Activated CD8-positive, alpha-beta T cell treated with anti-CD3 and anti-CD28 coated beads for 36 hours (primary cell): Measurements from ENCODE around the gene PLEK2. TPM values are rescaled to one million over a fixed set of nuclear protein-coding genes. Genes with fewer than 3 reads are reported as not detected.

Source experiments
- ATAC-seq: fragments of 200-7000 bp; cut with Tn5 transposase; one replicate; pipeline ENCODE4 v1.10.0; 2021; ENCODE audit warnings: mild to moderate bottlenecking, moderate library complexity
- CTCF ChIA-PET: fragments of 350-600 bp; sonication (Branson Sonifier 250); formaldehyde crosslinking; loops from one replicate; lab custom pipeline; 2021; ENCODE audit warnings: antibody characterized with exemption; lab: Charles Lee
- POLR2A ChIA-PET: fragments of 350-600 bp; sonication (Branson Sonifier 250); formaldehyde crosslinking; loops from one replicate; lab custom pipeline; 2021; ENCODE audit warnings: antibody characterized with exemption; lab: Charles Lee
- DNase-seq: peaks from one replicate; pipeline ENCODE4 v3.0.0-alpha.2; 2020
- H3K27ac Mint-ChIP-seq: one replicate; pipeline ENCODE4 v1.8.0; 2021; ENCODE audit warnings: mild to moderate bottlenecking, mixed read lengths
- H3K27me3 Mint-ChIP-seq: one replicate; pipeline ENCODE4 v1.8.0; 2021; ENCODE audit warnings: mixed read lengths
- H3K36me3 Mint-ChIP-seq: one replicate; pipeline ENCODE4 v1.8.0; 2021; ENCODE audit warnings: low read depth, mixed read lengths
- H3K4me1 Mint-ChIP-seq: one replicate; pipeline ENCODE4 v1.8.0; 2021; ENCODE audit warnings: low read depth, mixed read lengths
- H3K4me3 Mint-ChIP-seq: one replicate; pipeline ENCODE4 v1.8.0; 2021; ENCODE audit warnings: mild to moderate bottlenecking, moderate library complexity, mixed read lengths
- H3K9me3 Mint-ChIP-seq: one replicate; pipeline ENCODE4 v1.8.0; 2021; ENCODE audit warnings: mixed read lengths
- intact Hi-C: fragments of 100-400 bp; cut with micrococcal nuclease; formaldehyde crosslinking; loops from one replicate; pipeline ENCODE4 v1.10.0; 2022
- total RNA-seq, 2 experiments: library from RNA; stranded (reverse); gene quantifications; one replicate each; pipeline ENCODE4 v1.2.3, GENCODE V29; 2021
- TF ChIP-seq, protein P1 (sequence below): fragments of 200-600 bp; IDR thresholded peaks from one replicate; pipeline ENCODE4 v1.8.0; 2022; ENCODE audit warnings: antibody characterized with exemption, mild to moderate bottlenecking

Gene PLEK2
- total RNA-seq, 2 experiments from 2014 or later, result 1.0 TPM; not detected in 1

DNA sequence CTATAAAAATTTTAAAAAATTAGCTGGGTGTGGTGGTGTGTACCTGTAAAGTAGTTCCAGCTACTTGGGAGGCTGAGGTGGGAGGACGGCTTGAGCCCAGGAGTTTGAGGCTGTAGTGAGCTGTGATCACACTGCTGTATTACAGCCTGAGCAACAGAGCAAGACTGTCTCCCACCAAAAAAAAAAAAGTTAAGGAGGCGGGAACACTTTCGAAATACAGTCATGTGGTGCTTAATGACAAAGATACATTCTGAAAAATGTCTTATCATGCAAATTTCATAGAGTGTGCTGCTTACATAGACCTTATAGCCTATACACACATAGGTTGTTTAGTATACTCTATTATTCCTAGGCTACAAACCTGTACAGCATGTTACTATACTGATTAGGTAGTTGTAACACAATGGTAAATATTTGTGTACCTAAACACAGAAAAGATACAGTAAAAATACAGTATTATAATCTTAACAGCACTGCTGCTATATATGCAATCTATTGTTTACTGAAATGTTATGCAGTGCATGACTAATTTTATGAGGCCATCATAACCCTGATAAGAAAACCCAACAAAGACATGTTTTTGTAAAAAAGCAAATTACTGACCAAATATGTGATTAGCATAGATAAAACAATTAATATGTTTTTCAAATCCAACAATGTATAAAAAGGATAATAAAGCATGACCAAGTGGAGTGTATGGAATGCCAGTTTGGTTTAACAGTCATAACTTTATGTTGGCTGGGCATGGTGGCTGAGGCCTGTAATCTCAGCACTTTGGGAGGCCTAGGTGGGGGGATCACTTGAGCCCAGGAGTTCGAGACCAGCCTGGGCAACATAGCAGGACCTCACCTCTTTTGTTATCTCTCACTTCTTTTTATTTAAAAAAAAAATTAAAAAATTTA is 40.5 kb downstream of the PLEK2 start:
- ATAC-seq (no peak), DNase-seq (no peak)
- H3K27ac Mint-ChIP-seq, result peak overlapping the region; percentile 42
- TF ChIP-seq, protein P1, sequence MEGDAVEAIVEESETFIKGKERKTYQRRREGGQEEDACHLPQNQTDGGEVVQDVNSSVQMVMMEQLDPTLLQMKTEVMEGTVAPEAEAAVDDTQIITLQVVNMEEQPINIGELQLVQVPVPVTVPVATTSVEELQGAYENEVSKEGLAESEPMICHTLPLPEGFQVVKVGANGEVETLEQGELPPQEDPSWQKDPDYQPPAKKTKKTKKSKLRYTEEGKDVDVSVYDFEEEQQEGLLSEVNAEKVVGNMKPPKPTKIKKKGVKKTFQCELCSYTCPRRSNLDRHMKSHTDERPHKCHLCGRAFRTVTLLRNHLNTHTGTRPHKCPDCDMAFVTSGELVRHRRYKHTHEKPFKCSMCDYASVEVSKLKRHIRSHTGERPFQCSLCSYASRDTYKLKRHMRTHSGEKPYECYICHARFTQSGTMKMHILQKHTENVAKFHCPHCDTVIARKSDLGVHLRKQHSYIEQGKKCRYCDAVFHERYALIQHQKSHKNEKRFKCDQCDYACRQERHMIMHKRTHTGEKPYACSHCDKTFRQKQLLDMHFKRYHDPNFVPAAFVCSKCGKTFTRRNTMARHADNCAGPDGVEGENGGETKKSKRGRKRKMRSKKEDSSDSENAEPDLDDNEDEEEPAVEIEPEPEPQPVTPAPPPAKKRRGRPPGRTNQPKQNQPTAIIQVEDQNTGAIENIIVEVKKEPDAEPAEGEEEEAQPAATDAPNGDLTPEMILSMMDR, result no peak
- ChIA-PET CTCF (interaction anchor here (2.0 kb wide), 1 partner anchor 12 kb away, joined by 5 read pairs; the partner anchor contains the start of genes ATP6V1D and EIF2S1), POLR2A (interaction anchor here (0.6 to 1.5 kb wide), 2 partner anchors 11 to 397 kb away, joined by 5 to 7 read pairs; partner anchors contain the start of genes ATP6V1D and EIF2S1)
- peaks cover 56% of the 10 kb centered on the region for H3K36me3 Mint-ChIP-seq
- no peaks in the 10 kb centered on the region for H3K9me3 Mint-ChIP-seq
- intact Hi-C loops, result no loop called here
- peaks cover 47% of the 10 kb centered on the region for H3K4me1 Mint-ChIP-seq
- H3K4me3 Mint-ChIP-seq, result no peak overlapping the region
- H3K27me3 Mint-ChIP-seq, result no peaks in the 10 kb centered on the region

DNA sequence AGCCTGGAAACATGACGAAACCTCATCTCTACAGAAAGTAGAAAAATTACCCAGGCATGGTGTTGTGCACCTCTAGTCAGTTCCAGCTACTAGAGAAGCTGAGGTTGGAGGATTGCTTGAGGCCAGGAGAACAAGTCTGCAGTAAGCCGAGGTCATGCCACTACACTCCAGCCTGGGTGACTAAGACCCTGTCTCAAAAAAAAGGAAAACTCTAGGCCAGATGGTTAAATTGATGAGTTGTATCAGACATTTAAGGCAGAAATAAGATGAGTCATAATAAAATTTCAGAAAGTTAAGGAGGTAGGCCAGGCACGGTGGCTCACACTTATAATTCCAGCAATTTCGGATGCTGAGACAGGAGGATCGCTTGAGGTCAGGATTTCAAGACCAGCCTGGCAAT is 41.1 kb downstream of the PLEK2 start:
- H3K27me3 Mint-ChIP-seq, result no peaks in the 10 kb centered on the region
- intact Hi-C loops, result no loop called here
- ChIA-PET POLR2A (interaction anchor here (2.1 kb wide), 1 partner anchor 11 kb away, joined by 14 read pairs; the partner anchor contains the start of genes ATP6V1D and EIF2S1), CTCF (interaction anchor here (2.0 kb wide), 1 partner anchor 11 kb away, joined by 5 read pairs; the partner anchor contains the start of genes ATP6V1D and EIF2S1)
- DNase-seq, result no peak
- H3K27ac Mint-ChIP-seq, result peak overlapping the region; percentile 27
- no peaks in the 10 kb centered on the region for H3K9me3 Mint-ChIP-seq
- peaks cover 56% of the 10 kb centered on the region for H3K36me3 Mint-ChIP-seq
- TF ChIP-seq, protein P1, result no peak
- peak; percentile 21 for ATAC-seq
- H3K4me3 Mint-ChIP-seq, result no peak overlapping the region
- peaks cover 49% of the 10 kb centered on the region for H3K4me1 Mint-ChIP-seq

DNA sequence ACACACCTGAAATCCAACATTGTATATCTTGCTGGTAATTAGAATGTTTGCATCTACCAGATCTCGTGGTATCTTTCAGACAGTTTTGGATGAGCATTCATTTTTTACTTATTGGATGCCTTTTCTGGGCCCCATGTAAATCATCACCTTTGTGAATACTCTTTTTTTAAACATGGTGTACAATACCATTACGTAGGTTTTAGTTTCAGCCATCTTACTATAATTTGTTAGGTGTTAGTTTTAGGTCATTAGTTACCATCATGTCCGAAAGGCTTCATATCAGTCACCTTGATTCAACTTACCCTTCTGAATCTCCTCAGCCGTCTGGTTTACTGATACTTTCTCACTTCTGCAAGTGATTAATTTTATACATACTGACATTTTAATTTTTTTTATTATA is 46.5 kb downstream of the PLEK2 start:
- Mint-ChIP-seq H3K4me3 (no peak overlapping the region), H3K27me3 (no peaks in the 10 kb centered on the region), H3K4me1 (peaks cover 61% of the 10 kb centered on the region), H3K36me3 (peaks cover 56% of the 10 kb centered on the region), H3K9me3 (no peaks in the 10 kb centered on the region), H3K27ac (no peak overlapping the region)
- CTCF ChIA-PET, result no interaction called here
- no peak for DNase-seq
- ATAC-seq, result no peak
- intact Hi-C loops, result no loop called here
- TF ChIP-seq, protein P1, result no peak
- POLR2A ChIA-PET, result interaction anchor here (1.3 kb wide), 1 partner anchor 41 kb away, joined by 4 read pairs; no protein-coding TSS in a partner anchor

DNA sequence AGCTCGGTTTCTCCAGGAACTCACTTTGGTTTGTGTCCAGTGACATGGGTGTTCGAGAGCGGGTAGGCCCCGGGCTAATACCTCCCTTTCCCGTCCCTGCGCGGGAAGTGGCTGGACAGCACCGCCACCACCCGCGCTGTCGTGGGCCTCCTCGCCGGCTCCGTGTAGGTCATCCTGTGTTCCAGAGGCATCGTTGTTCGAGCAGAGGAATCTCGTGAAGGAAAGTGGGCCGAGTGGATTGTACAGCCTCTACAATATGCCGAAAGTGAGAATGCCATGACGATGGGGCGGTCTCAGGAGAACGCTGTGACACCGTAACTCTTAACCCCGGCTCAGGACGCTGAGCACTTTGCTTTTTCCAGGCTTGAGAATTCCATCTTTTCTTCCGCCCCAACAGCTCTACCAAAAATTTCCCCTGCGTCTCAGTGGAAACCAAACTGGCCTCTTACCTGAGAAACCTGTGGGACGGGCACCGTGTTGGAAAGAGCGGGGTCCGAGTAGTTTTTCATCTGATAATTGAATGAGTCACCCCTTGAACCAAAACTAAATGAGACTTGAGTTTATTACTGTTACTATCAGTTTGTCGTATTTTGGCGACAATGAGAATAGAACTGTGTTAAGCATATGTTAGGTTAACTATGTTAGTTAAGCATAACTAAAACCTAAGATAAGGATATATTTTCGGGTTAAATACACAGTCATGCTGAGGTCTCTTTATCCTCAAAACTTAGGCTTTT is 51.3 kb downstream of the PLEK2 start:
- no peaks in the 10 kb centered on the region for H3K9me3 Mint-ChIP-seq
- H3K4me1 Mint-ChIP-seq, result peaks cover 61% of the 10 kb centered on the region
- ChIA-PET CTCF (interaction anchor here (1.0 to 1.7 kb wide), 14 partner anchors 10 to 1001 kb away, joined by 3 to 10 read pairs (median 4); partner anchors contain the start of gene TMEM229B), POLR2A (interaction anchor here (0.6 to 2.2 kb wide), 9 partner anchors 9 to 853 kb away, joined by 3 to 14 read pairs (median 4); partner anchors contain the start of gene GPHN)
- intact Hi-C loops, result no loop called here
- H3K27ac Mint-ChIP-seq, result peak overlapping the region; percentile 93
- H3K36me3 Mint-ChIP-seq, result peaks cover 32% of the 10 kb centered on the region
- H3K27me3 Mint-ChIP-seq, result no peaks in the 10 kb centered on the region
- H3K4me3 Mint-ChIP-seq, result peak overlapping the region; percentile 97
- ATAC-seq (peak; percentile 12), DNase-seq (no peak)
- TF ChIP-seq, protein P1, result no peak
